Nephron (organoid): ENCODE data around the gene LHFPL6.
"Not testable (repeated sequence)": the region's sequence is repeated elsewhere in the genome, so short reads cannot be mapped to it uniquely, and the experiment has no call there.

Experiments used
- H3K27ac Mint-ChIP-seq, 3 experiments: 2 replicates each; pipeline ENCODE4 v1.8.0; 2020; ENCODE audit warnings: mixed read lengths in 3 of 3, mild to moderate bottlenecking in 2 of 3, moderate library complexity in 1 of 3
- H3K27me3 Mint-ChIP-seq: 2 replicates; pipeline ENCODE4 v1.8.0; 2021; ENCODE audit warnings: low read depth, mild to moderate bottlenecking, moderate library complexity, mixed read lengths
- H3K36me3 Mint-ChIP-seq: 2 replicates; pipeline ENCODE4 v1.8.0; 2020; ENCODE audit warnings: low read depth, mixed read lengths
- H3K4me1 Mint-ChIP-seq: 2 replicates; pipeline ENCODE4 v1.8.0; 2020; ENCODE audit warnings: mixed read lengths
- H3K4me3 Mint-ChIP-seq, 3 experiments: 2 replicates each; pipeline ENCODE4 v1.8.0; 2020; ENCODE audit warnings: mild to moderate bottlenecking in 3 of 3, mixed read lengths in 3 of 3, moderate library complexity in 2 of 3
- H3K9me3 Mint-ChIP-seq: 2 replicates; pipeline ENCODE4 v1.8.0; 2020; ENCODE audit warnings: mixed read lengths
- TF ChIP-seq, protein P1 (sequence below), 3 experiments: fragments of 200-600 bp; sonication (generic); IDR thresholded peaks; one replicate each; pipeline ENCODE4 v1.5.0; 2021; ENCODE audit warnings: antibody characterized with exemption in 3 of 3; ENCODE audit not compliant: unreplicated experiment in 3 of 3

The LHFPL6 gene

DNA sequence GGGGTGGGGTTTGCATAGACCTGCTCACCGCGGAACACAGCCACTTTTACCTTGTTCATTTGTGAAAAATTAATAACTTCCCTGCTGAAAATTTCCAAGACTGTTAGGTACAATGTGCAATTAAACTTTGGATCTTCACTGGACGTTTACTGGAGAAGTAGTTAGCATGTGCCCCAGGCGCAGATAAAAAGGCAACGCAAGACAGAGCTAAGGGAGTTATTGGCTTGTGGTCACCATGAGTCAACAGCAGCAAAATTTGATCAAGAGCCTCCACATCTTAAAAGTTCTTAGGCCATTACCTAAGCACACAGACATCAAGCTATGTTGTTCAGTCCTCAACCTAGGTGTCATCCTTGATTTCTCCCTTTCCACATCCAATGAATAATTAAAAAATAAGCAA lies 257.0 kb downstream of the LHFPL6 start:
- peaks cover 49% of the 10 kb centered on the region for H3K4me1 Mint-ChIP-seq
- no peaks in the 10 kb centered on the region for H3K36me3 Mint-ChIP-seq
- peak overlapping the region in 2 of 3 experiments; percentile 17 to 42 for H3K27ac Mint-ChIP-seq
- TF ChIP-seq, protein P1, sequence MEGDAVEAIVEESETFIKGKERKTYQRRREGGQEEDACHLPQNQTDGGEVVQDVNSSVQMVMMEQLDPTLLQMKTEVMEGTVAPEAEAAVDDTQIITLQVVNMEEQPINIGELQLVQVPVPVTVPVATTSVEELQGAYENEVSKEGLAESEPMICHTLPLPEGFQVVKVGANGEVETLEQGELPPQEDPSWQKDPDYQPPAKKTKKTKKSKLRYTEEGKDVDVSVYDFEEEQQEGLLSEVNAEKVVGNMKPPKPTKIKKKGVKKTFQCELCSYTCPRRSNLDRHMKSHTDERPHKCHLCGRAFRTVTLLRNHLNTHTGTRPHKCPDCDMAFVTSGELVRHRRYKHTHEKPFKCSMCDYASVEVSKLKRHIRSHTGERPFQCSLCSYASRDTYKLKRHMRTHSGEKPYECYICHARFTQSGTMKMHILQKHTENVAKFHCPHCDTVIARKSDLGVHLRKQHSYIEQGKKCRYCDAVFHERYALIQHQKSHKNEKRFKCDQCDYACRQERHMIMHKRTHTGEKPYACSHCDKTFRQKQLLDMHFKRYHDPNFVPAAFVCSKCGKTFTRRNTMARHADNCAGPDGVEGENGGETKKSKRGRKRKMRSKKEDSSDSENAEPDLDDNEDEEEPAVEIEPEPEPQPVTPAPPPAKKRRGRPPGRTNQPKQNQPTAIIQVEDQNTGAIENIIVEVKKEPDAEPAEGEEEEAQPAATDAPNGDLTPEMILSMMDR (IDR thresholded peaks at IDR 0.05; ENCODE audit: unreplicated experiment in 3 of 3), result no peak
- H3K4me3 Mint-ChIP-seq, result no peak overlapping the region
- H3K9me3 Mint-ChIP-seq, result no peaks in the 10 kb centered on the region
- no peaks in the 10 kb centered on the region for H3K27me3 Mint-ChIP-seq

GRCh38 chr13:39341251-39341650 lies 261.7 kb downstream of the LHFPL6 start:
- no peak overlapping the region for H3K27ac Mint-ChIP-seq
- no peak overlapping the region for H3K4me3 Mint-ChIP-seq
- no peaks in the 10 kb centered on the region for H3K36me3 Mint-ChIP-seq
- peaks cover 9% of the 10 kb centered on the region for H3K4me1 Mint-ChIP-seq
- TF ChIP-seq, protein P1 (IDR thresholded peaks at IDR 0.05; ENCODE audit: unreplicated experiment in 3 of 3), result no peak
- no peaks in the 10 kb centered on the region for H3K27me3 Mint-ChIP-seq
- no peaks in the 10 kb centered on the region for H3K9me3 Mint-ChIP-seq

DNA sequence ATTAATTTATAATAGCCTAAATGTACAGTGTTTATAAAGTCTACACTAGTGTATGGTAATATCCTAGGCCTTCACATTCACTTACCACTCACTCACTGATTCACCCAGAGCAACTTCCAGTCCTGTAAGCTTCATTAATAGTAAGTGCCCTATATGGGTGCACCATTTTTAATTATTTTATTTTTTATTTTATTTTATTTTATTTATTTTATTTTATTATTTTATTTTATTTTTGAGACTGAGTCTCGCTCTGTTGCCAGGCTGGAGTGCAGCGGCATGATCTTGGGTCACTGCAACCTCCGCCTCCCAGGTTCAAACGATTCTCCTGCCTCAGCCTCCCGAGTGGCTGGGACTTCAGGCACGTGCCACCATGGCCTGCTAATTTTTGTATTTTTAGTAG lies 264.9 kb downstream of the LHFPL6 start:
- not testable (repeated sequence) for H3K27ac Mint-ChIP-seq, H3K9me3 Mint-ChIP-seq, H3K4me1 Mint-ChIP-seq, H3K4me3 Mint-ChIP-seq, H3K36me3 Mint-ChIP-seq, H3K27me3 Mint-ChIP-seq

DNA sequence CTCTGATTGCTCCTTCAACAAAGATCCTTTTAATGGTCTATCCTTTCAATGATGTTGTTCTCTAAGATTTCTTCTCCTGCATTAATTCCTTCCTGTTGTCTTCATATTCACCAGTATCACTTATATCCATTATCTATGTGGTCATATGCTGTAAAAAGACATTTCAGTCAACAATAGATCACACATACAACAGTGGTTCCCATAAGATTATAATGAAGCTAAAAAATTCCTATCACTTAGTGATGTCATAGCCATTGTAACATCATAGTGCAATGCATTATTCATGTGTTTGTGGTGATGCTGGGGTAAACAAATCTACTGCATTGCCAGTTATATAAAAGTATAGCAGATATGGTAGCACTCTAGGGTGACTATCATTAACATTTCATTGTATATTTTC lies 266.1 kb downstream of the LHFPL6 start:
- TF ChIP-seq, protein P1 (IDR thresholded peaks at IDR 0.05; ENCODE audit: unreplicated experiment in 3 of 3), result no peak
- Mint-ChIP-seq H3K27me3 (peaks cover 4% of the 10 kb centered on the region), H3K9me3 (peaks cover 10% of the 10 kb centered on the region), H3K27ac (no peak overlapping the region), H3K4me1 (no peaks in the 10 kb centered on the region), H3K4me3 (no peak overlapping the region), H3K36me3 (no peaks in the 10 kb centered on the region)

GRCh38 chr13:39336207-39336606 lies 266.8 kb downstream of the LHFPL6 start:
- Mint-ChIP-seq H3K4me3 (no peak overlapping the region), H3K27me3 (peaks cover 4% of the 10 kb centered on the region), H3K4me1 (no peaks in the 10 kb centered on the region), H3K9me3 (peaks cover 17% of the 10 kb centered on the region), H3K36me3 (no peaks in the 10 kb centered on the region), H3K27ac (no peak overlapping the region)
- TF ChIP-seq, protein P1 (IDR thresholded peaks at IDR 0.05; ENCODE audit: unreplicated experiment in 3 of 3), result no peak

- Mint-ChIP-seq H3K4me1 (no peaks in the 10 kb centered on the region), H3K9me3 (peaks cover 18% of the 10 kb centered on the region), H3K27ac (no peak overlapping the region), H3K36me3 (no peaks in the 10 kb centered on the region), H3K27me3 (peaks cover 4% of the 10 kb centered on the region), H3K4me3 (no peak overlapping the region)
- TF ChIP-seq, protein P1 (IDR thresholded peaks at IDR 0.05; ENCODE audit: unreplicated experiment in 3 of 3), result no peak
Observed at GRCh38 chr13:39335721-39336120, 267.3 kb downstream of the LHFPL6 start.
